Measurements from ENCODE around the gene IL10RA.

Gene IL10RA

GRCh38 chr11:117953024-117953671, 33.0 kb upstream of the IL10RA start:
- Histone ChIP-seq H3K4me3 (no peak overlapping the region), H3K9ac (no peak overlapping the region), H3K4me1 (peaks cover 46 to 74% (median 54%) of the 10 kb centered on the region in 10 experiments), H4K20me1 (peaks cover 0 to 10% (median 0%) of the 10 kb centered on the region in 11 experiments; a peak in 5 of 22 replicates), H3K27me3 (peaks cover 0 to 3% (median 0%) of the 10 kb centered on the region in 11 experiments; a peak in 1 of 22 replicates), H3K36me3 (no peaks in the 10 kb centered on the region), H3K4me2 (peak overlapping the region; percentile 69 to 96 (median 86)), H3K27ac (peak overlapping the region in 2 of 11 experiments; percentile 4 to 23; a peak in 3 of 22 replicates), H3K9me3 (replicated peaks in 1 of 11) (peaks cover 9 to 20% (median 12%) of the 10 kb centered on the region in 11 experiments; a peak in 21 of 22 replicates)
- no peak for TF ChIP-seq Cebpa-rat (IDR thresholded peaks at IDR 0.05)

- H3K27me3 ChIP-seq = no peaks in the 10 kb centered on the region
- no peaks in the 10 kb centered on the region for H3K36me3 ChIP-seq
- H3K4me2 ChIP-seq = peak overlapping the region in 4 of 11 experiments; percentile 35 to 92 (median 78); a peak in 6 of 22 replicates
Measured at GRCh38 chr11:117958949-117959348, 27.2 kb upstream of the IL10RA start.

GRCh38 chr11:117959438-117960149, 26.6 kb upstream of the IL10RA start:
- Histone ChIP-seq H3K27me3 (no peaks in the 10 kb centered on the region), H4K20me1 (no peaks in the 10 kb centered on the region), H3K4me1 (peaks cover 0 to 53% (median 7%) of the 10 kb centered on the region in 10 experiments; a peak in 13 of 20 replicates), H3K9ac (peak overlapping the region in 5 of 11 experiments; percentile 24 to 75 (median 71); a peak in 9 of 22 replicates), H3K4me2 (peak overlapping the region in 10 of 11 experiments; percentile 0 to 95 (median 56); a peak in 13 of 22 replicates), H3K9me3 (replicated peaks in 1 of 11) (peaks cover 18 to 31% (median 24%) of the 10 kb centered on the region in 11 experiments; a peak in 21 of 22 replicates), H3K27ac (peak overlapping the region in 6 of 11 experiments; percentile 47 to 90 (median 82); a peak in 12 of 22 replicates), H3K36me3 (no peaks in the 10 kb centered on the region), H3K4me3 (peak overlapping the region in 3 of 10 experiments; percentile 5 to 29 (median 27); a peak in 3 of 20 replicates)
- no peak for TF ChIP-seq Cebpa-rat (IDR thresholded peaks at IDR 0.05)

More at GRCh38 chr11:117958949-117959348, 27.2 kb upstream of the IL10RA start:
- H3K9ac ChIP-seq = no peak overlapping the region
- peak overlapping the region in 4 of 11 experiments; percentile 14 to 90 (median 83); a peak in 6 of 22 replicates for H3K27ac ChIP-seq
- H4K20me1 ChIP-seq = no peaks in the 10 kb centered on the region
- H3K9me3 ChIP-seq (replicated peaks in 1 of 11) = peaks cover 18 to 31% (median 24%) of the 10 kb centered on the region in 11 experiments; a peak in 21 of 22 replicates
- TF ChIP-seq Cebpa-rat (IDR thresholded peaks at IDR 0.05) = no peak
- H3K4me1 ChIP-seq = peaks cover 0 to 59% (median 7%) of the 10 kb centered on the region in 10 experiments; a peak in 13 of 20 replicates
- 0 out of 20 replicates have a peak overlapping the region, but pooled peaks of 1 of the 10 experiments have one; percentile 5 for H3K4me3 ChIP-seq

- no peaks in the 10 kb centered on the region for H4K20me1 ChIP-seq
- H3K27me3 ChIP-seq = no peaks in the 10 kb centered on the region
- peaks cover 0 to 53% (median 7%) of the 10 kb centered on the region in 10 experiments; a peak in 13 of 20 replicates for H3K4me1 ChIP-seq
- peak overlapping the region in 4 of 11 experiments; percentile 81 to 90 (median 84); a peak in 8 of 22 replicates for H3K27ac ChIP-seq
- peaks cover 18 to 31% (median 24%) of the 10 kb centered on the region in 11 experiments; a peak in 21 of 22 replicates for H3K9me3 ChIP-seq (replicated peaks in 1 of 11)
- peak overlapping the region in 3 of 11 experiments; percentile 71 to 75 (median 74); a peak in 4 of 22 replicates for H3K9ac ChIP-seq
- no peak overlapping the region; a peak in 1 of 20 replicates for H3K4me3 ChIP-seq
- no peaks in the 10 kb centered on the region for H3K36me3 ChIP-seq
- TF ChIP-seq Cebpa-rat (IDR thresholded peaks at IDR 0.05) = no peak
- peak overlapping the region in 4 of 11 experiments; percentile 55 to 95 (median 90); a peak in 7 of 22 replicates for H3K4me2 ChIP-seq
Measured at GRCh38 chr11:117960406-117960805, 25.8 kb upstream of the IL10RA start.

DNA sequence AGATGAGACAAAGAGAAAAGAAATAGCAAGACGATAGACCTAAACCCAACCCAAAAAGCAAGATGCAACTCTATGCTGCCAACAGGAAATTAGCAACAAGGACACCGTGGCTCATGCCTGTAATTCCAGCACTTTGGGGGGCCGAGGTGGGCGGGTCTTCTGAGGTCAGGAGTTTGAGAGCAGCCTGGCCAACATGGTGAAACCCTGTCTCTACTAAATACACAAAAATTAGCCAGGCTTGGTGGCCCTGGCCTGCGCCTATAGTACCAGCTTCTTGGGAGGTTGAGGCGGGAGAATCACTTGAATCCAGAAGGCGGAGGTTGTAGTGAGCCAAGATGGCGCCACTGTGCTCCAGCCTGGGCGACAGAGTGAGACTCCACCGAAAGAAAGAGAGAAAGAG, 24.3 kb upstream of the IL10RA start:
- Histone ChIP-seq H3K4me1 (peaks cover 0 to 53% (median 7%) of the 10 kb centered on the region in 10 experiments; a peak in 13 of 20 replicates), H3K4me3 (no peak overlapping the region), H3K36me3 (no peaks in the 10 kb centered on the region), H3K9ac (no peak overlapping the region), H3K4me2 (peak overlapping the region in 2 of 11 experiments; percentile 88 to 95; a peak in 4 of 22 replicates), H3K9me3 (replicated peaks in 1 of 11) (peaks cover 18 to 28% (median 23%) of the 10 kb centered on the region in 11 experiments; a peak in 21 of 22 replicates), H3K27ac (no peak overlapping the region), H4K20me1 (no peaks in the 10 kb centered on the region), H3K27me3 (no peaks in the 10 kb centered on the region)
- TF ChIP-seq Cebpa-rat (IDR thresholded peaks at IDR 0.05) = no peak

DNA sequence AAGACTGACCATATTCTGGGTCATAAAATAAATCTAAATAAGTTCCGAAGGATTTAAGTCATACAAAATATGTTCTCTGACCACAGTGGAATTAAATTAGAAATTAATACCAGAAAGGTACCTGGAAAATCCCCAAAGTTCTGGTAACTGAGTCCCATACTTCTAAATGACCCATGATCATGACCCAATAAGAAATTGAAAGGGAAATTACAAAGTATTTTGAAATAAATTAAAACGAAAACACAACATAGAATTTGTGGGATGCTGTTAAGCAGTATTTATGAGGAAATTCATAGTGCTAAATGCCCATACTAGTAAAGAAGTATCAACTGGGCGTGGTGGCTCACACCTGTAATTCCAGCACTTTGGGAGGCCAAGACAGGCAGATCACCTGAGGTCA, 23.4 kb upstream of the IL10RA start:
- H3K27ac ChIP-seq = no peak overlapping the region
- H3K4me3 ChIP-seq = no peak overlapping the region
- no peak for TF ChIP-seq Cebpa-rat (IDR thresholded peaks at IDR 0.05)
- no peaks in the 10 kb centered on the region for H3K27me3 ChIP-seq
- peaks cover 0 to 53% (median 7%) of the 10 kb centered on the region in 10 experiments; a peak in 13 of 20 replicates for H3K4me1 ChIP-seq
- H3K36me3 ChIP-seq = no peaks in the 10 kb centered on the region
- H3K9me3 ChIP-seq (replicated peaks in 1 of 11) = peaks cover 10 to 19% (median 14%) of the 10 kb centered on the region in 11 experiments; a peak in 20 of 22 replicates
- no peak overlapping the region for H3K9ac ChIP-seq
- no peak overlapping the region for H3K4me2 ChIP-seq
- H4K20me1 ChIP-seq = no peaks in the 10 kb centered on the region

GRCh38 chr11:117966908-117967307, 19.3 kb upstream of the IL10RA start:
- no peaks in the 10 kb centered on the region for H3K36me3 ChIP-seq
- peaks cover 21 to 54% (median 27%) of the 10 kb centered on the region in 10 experiments for H3K4me1 ChIP-seq
- no peak overlapping the region for H3K4me3 ChIP-seq
- no peak overlapping the region for H3K9ac ChIP-seq
- H3K9me3 ChIP-seq (replicated peaks in 1 of 11) = no peaks in the 10 kb centered on the region
- no peak overlapping the region for H3K27ac ChIP-seq
- H3K4me2 ChIP-seq = no peak overlapping the region
- no peak for TF ChIP-seq Cebpa-rat (IDR thresholded peaks at IDR 0.05)
- H3K27me3 ChIP-seq = no peaks in the 10 kb centered on the region
- no peaks in the 10 kb centered on the region for H4K20me1 ChIP-seq

GRCh38 chr11:117969160-117969991, 16.8 kb upstream of the IL10RA start:
- peak overlapping the region; percentile 70 to 95 (median 86); a peak in 21 of 22 replicates for H3K4me2 ChIP-seq
- no peaks in the 10 kb centered on the region for H3K36me3 ChIP-seq
- no peak for TF ChIP-seq Cebpa-rat (IDR thresholded peaks at IDR 0.05)
- no peaks in the 10 kb centered on the region for H4K20me1 ChIP-seq
- peaks cover 33 to 71% (median 47%) of the 10 kb centered on the region in 10 experiments for H3K4me1 ChIP-seq
- H3K9me3 ChIP-seq (replicated peaks in 1 of 11) = no peaks in the 10 kb centered on the region
- no peaks in the 10 kb centered on the region for H3K27me3 ChIP-seq
- no peak overlapping the region for H3K4me3 ChIP-seq
- H3K9ac ChIP-seq = no peak overlapping the region
- H3K27ac ChIP-seq = peak overlapping the region in 2 of 11 experiments; percentile 7 to 71; a peak in 1 of 22 replicates

Data from BLaER1 treated with 17β-estradiol and CSF1 and Interleukin-3, amounts not matched to agents 10 nM and 100 nM (cell line).